ENCODE data around the gene PCDHGC4. TPM values are rescaled to one million over a fixed set of nuclear protein-coding genes. Genes with fewer than 3 reads are reported as not detected.

Gene PCDHGC4
- total RNA-seq, 3 donors from 2014 or later, result 2.6 to 6.2 (median 6.0) TPM

GRCh38 chr5:141532726-141533125 is 47.9 kb downstream of the PCDHGC4 start:
- TF ChIP-seq CTCF (IDR thresholded peaks at IDR 0.05) (no peak), POLR2AphosphoS5 (IDR thresholded peaks at IDR 0.05) (no peak), POLR2A (IDR thresholded peaks at IDR 0.05) (no peak)
- Histone ChIP-seq H3K27me3 (no peaks in the 10 kb centered on the region), H3K9me3 (no peaks in the 10 kb centered on the region), H3K4me3 (no peak overlapping the region), H3K36me3 (no peaks in the 10 kb centered on the region), H3K27ac (no peak overlapping the region), H3K4me1 (peaks cover 0 to 6% of the 10 kb centered on the region in 2 donors)
- intact Hi-C loops (cut with DNase I; ENCODE audit: low total_unique reads), result no loop called here
- DNase-seq (ENCODE audit: low spot score in 2 of 2), result no peak

- Histone ChIP-seq H3K27me3 (no peaks in the 10 kb centered on the region), H3K4me1 (peaks cover 0 to 4% of the 10 kb centered on the region in 2 donors)
These were observed 49.1 kb downstream of the PCDHGC4 start for GRCh38 chr5:141533897-141534296.

GRCh38 chr5:141534492-141535213 is 49.8 kb downstream of the PCDHGC4 start:
- Histone ChIP-seq H3K4me3 (no peak overlapping the region), H3K36me3 (no peaks in the 10 kb centered on the region), H3K4me1 (no peaks in the 10 kb centered on the region), H3K27me3 (no peaks in the 10 kb centered on the region), H3K9me3 (no peaks in the 10 kb centered on the region), H3K27ac (no peak overlapping the region)
- no peak for DNase-seq (ENCODE audit: low spot score in 2 of 2)
- intact Hi-C loops (cut with DNase I; ENCODE audit: low total_unique reads), result no loop called here
- TF ChIP-seq POLR2AphosphoS5 (IDR thresholded peaks at IDR 0.05) (no peak), POLR2A (IDR thresholded peaks at IDR 0.05) (no peak), CTCF (IDR thresholded peaks at IDR 0.05) (no peak)

More at GRCh38 chr5:141533897-141534296, 49.1 kb downstream of the PCDHGC4 start:
- intact Hi-C loops (cut with DNase I; ENCODE audit: low total_unique reads), result no loop called here
- Histone ChIP-seq H3K4me3 (no peak overlapping the region), H3K9me3 (no peaks in the 10 kb centered on the region), H3K27ac (no peak overlapping the region), H3K36me3 (no peaks in the 10 kb centered on the region)
- TF ChIP-seq POLR2AphosphoS5 (IDR thresholded peaks at IDR 0.05) (no peak), POLR2A (IDR thresholded peaks at IDR 0.05) (no peak), CTCF (IDR thresholded peaks at IDR 0.05) (no peak)
- no peak for DNase-seq (ENCODE audit: low spot score in 2 of 2)

Other genes with a start within 250 kb of the PCDHGC4 start
- gene PCDHB15, start 239.6 kb upstream of the PCDHGC4 start, total RNA-seq, result 1 to 10 TPM; 1.6 to 4.2 (median 3.3) TPM
- 1 to 10 TPM in 1 of 3 donors, under 1 TPM in 2; 0.64 to 2.0 (median 0.98) TPM for gene SLC25A2, start 181.0 kb upstream of the PCDHGC4 start, total RNA-seq
- gene TAF7, start 164.2 kb upstream of the PCDHGC4 start, total RNA-seq, result 10 to 100 TPM; 59.2 to 96.2 (median 68.2) TPM
- 1 to 10 TPM in 2 of 3 donors, under 1 TPM in 1; 0.80 to 1.3 (median 1.2) TPM for gene PCDHGA1, start 154.5 kb upstream of the PCDHGC4 start, total RNA-seq
- 1 to 10 TPM; 4.6 to 8.6 (median 6.2) TPM for gene PCDHGA2, start 146.3 kb upstream of the PCDHGC4 start, total RNA-seq
- gene PCDHGA3, start 141.2 kb upstream of the PCDHGC4 start, total RNA-seq, result 1 to 10 TPM; 4.3 to 5.9 (median 5.0) TPM
- gene PCDHGB1, start 134.9 kb upstream of the PCDHGC4 start, total RNA-seq, result 1 to 10 TPM; 2.7 to 5.9 (median 5.1) TPM
- gene PCDHGA4, start 130.0 kb upstream of the PCDHGC4 start, total RNA-seq, result 10 to 100 TPM in 1 of 3 donors, 1 to 10 TPM in 2; 5.3 to 12.1 (median 6.4) TPM
- 10 to 100 TPM in 1 of 3 donors, 1 to 10 TPM in 2; 6.2 to 10.5 (median 7.8) TPM for gene PCDHGB2, start 125.0 kb upstream of the PCDHGC4 start, total RNA-seq
- gene PCDHGA5, start 120.9 kb upstream of the PCDHGC4 start, total RNA-seq, result 1 to 10 TPM; 5.4 to 9.4 (median 8.8) TPM
- 10 to 100 TPM in 1 of 3 donors, 1 to 10 TPM in 2; 5.3 to 10.2 (median 8.6) TPM for gene PCDHGB3, start 114.8 kb upstream of the PCDHGC4 start, total RNA-seq
- gene PCDHGA6, start 111.1 kb upstream of the PCDHGC4 start, total RNA-seq, result 1 to 10 TPM; 4.0 to 8.5 (median 8.3) TPM
- 10 to 100 TPM in 1 of 3 donors, 1 to 10 TPM in 2; 3.7 to 10.8 (median 10.0) TPM for gene PCDHGA7, start 102.3 kb upstream of the PCDHGC4 start, total RNA-seq
- 10 to 100 TPM in 1 of 3 donors, 1 to 10 TPM in 2; 5.3 to 10.5 (median 8.9) TPM for gene PCDHGB4, start 97.3 kb upstream of the PCDHGC4 start, total RNA-seq
- gene PCDHGA8, start 92.4 kb upstream of the PCDHGC4 start, total RNA-seq, result 1 to 10 TPM; 2.6 to 7.2 (median 6.0) TPM
- 10 to 100 TPM in 2 of 3 donors, 1 to 10 TPM in 1; 7.5 to 20.6 (median 19.8) TPM for gene PCDHGB5, start 87.1 kb upstream of the PCDHGC4 start, total RNA-seq
- 10 to 100 TPM in 2 of 3 donors, 1 to 10 TPM in 1; 7.8 to 16.7 (median 13.8) TPM for gene PCDHGA9, start 82.3 kb upstream of the PCDHGC4 start, total RNA-seq
- gene PCDHGB6, start 77.0 kb upstream of the PCDHGC4 start, total RNA-seq, result 10 to 100 TPM in 2 of 3 donors, 1 to 10 TPM in 1; 8.8 to 12.8 (median 10.8) TPM
- gene PCDHGA10, start 72.0 kb upstream of the PCDHGC4 start, total RNA-seq, result 10 to 100 TPM in 2 of 3 donors, 1 to 10 TPM in 1; 7.2 to 10.7 (median 10.5) TPM
- gene PCDHGB7, start 67.4 kb upstream of the PCDHGC4 start, total RNA-seq, result 10 to 100 TPM; 15.4 to 21.3 (median 16.0) TPM
- 1 to 10 TPM; 5.0 to 9.8 (median 9.7) TPM for gene PCDHGA11, start 64.0 kb upstream of the PCDHGC4 start, total RNA-seq
- 10 to 100 TPM in 2 of 3 donors, 1 to 10 TPM in 1; 9.8 to 12.0 (median 11.1) TPM for gene PCDHGA12, start 54.5 kb upstream of the PCDHGC4 start, total RNA-seq
- gene PCDHGC3, start 9.1 kb upstream of the PCDHGC4 start, total RNA-seq, result 10 to 100 TPM; 29.6 to 41.6 (median 35.1) TPM
- 1 to 10 TPM; 2.1 to 3.5 (median 3.3) TPM for gene PCDHGC5, start 4.1 kb downstream of the PCDHGC4 start, total RNA-seq
- gene DIAPH1, start 134.0 kb downstream of the PCDHGC4 start, total RNA-seq, result 10 to 100 TPM; 58.8 to 64.8 (median 63.6) TPM
- gene HDAC3, start 151.8 kb downstream of the PCDHGC4 start, total RNA-seq, result 10 to 100 TPM; 50.2 to 52.5 (median 52.1) TPM
- 1 to 10 TPM; 1.3 to 4.3 (median 4.0) TPM for gene RELL2, start 152.0 kb downstream of the PCDHGC4 start, total RNA-seq
- 10 to 100 TPM; 18.1 to 32.1 (median 24.3) TPM for gene FCHSD1, start 166.4 kb downstream of the PCDHGC4 start, total RNA-seq
- 10 to 100 TPM in 1 of 3 donors, 1 to 10 TPM in 2; 2.6 to 12.1 (median 5.9) TPM for gene ARAP3, start 197.2 kb downstream of the PCDHGC4 start, total RNA-seq